GM19372 (cell line): ENCODE measurements around the gene OSBPL3.

Experiments
- ATAC-seq: cut with Tn5 transposase; IDR thresholded peaks from one replicate; pipeline ENCODE4 v1.9.1; 2021; ENCODE audit warnings: mild to moderate bottlenecking, low read depth, moderate library complexity; ENCODE audit not compliant: unreplicated experiment

The OSBPL3 gene

GRCh38 chr7:24902276-24902675 is 77.7 kb downstream of the OSBPL3 start:
- ATAC-seq: no peak

- ATAC-seq: peak; percentile 45
Measured at GRCh38 chr7:24899905-24900304, 80.1 kb downstream of the OSBPL3 start.

- ATAC-seq: no peak
Measured at GRCh38 chr7:24899161-24899560, 80.8 kb downstream of the OSBPL3 start.

- no peak for ATAC-seq
Measured at GRCh38 chr7:24898691-24899090, 81.3 kb downstream of the OSBPL3 start.

- peak; percentile 49 for ATAC-seq
Measured at GRCh38 chr7:24896031-24896501, 83.9 kb downstream of the OSBPL3 start.

- ATAC-seq: no peak
Measured at GRCh38 chr7:24894429-24895221, 85.4 kb downstream of the OSBPL3 start.

GRCh38 chr7:24891311-24891735 is 88.7 kb downstream of the OSBPL3 start:
- no peak for ATAC-seq

DNA sequence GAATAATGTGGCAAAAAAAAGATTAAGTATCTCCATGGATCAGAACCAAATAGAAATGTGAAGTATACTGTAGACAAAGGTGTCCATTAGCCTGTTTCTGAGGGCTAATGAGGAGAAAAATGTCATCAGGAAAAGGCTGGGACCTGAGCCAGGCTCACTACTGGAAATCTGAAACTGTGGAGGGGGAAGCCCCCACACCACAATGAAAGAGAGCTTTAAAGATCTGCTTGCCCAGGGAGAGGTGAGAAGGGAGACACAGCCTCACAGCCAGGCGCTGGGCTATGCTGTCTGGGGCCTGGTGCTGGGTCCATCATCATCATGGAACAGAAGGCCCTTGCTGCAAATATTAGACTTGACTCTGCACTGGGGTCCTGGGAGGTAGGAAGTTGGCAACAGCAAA is 90.4 kb downstream of the OSBPL3 start:
- no peak for ATAC-seq

DNA sequence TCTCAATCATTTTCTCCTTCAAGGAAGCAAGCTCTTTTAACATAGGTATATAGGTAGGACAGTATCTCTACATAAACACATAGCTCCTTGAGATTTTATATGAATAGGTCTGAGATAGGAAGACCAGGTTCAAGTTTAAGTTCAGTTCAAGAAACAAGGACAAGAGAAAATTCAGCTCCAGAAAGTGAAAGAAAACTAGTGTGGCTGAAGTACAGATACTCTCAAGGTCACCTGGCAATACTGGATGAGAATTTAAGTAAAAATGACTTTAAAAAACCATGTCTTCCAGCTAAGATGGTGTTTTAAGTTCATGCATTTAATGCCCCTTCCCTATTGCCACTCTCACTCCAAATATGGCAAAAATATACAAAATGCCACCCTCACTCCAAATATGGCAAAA is 91.3 kb downstream of the OSBPL3 start:
- ATAC-seq: no peak

- no peak for ATAC-seq
Measured at GRCh38 chr7:24885716-24886115, 94.3 kb downstream of the OSBPL3 start.

DNA sequence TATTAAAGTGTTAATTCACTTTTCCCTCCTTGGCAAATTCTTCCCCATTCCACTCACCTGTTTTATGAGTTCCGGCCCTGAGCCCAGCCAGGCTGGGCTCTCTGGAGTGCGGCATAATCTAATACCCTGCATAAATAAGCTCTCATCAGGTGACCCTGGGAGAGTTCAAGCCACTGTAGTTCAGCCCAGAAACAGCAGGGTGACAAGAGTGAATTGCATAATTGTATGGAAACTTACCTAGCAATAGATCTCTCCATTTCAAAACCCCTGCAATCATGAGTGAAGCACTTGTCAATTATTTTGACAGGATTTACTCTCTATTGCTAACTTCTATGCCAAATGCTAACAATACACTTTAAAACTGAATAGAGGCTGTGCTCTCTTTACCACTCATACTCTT is 94.7 kb downstream of the OSBPL3 start:
- ATAC-seq: no peak

GRCh38 chr7:24884401-24884800 is 95.6 kb downstream of the OSBPL3 start:
- no peak for ATAC-seq

GRCh38 chr7:24883622-24884013 is 96.4 kb downstream of the OSBPL3 start:
- ATAC-seq: no peak

DNA sequence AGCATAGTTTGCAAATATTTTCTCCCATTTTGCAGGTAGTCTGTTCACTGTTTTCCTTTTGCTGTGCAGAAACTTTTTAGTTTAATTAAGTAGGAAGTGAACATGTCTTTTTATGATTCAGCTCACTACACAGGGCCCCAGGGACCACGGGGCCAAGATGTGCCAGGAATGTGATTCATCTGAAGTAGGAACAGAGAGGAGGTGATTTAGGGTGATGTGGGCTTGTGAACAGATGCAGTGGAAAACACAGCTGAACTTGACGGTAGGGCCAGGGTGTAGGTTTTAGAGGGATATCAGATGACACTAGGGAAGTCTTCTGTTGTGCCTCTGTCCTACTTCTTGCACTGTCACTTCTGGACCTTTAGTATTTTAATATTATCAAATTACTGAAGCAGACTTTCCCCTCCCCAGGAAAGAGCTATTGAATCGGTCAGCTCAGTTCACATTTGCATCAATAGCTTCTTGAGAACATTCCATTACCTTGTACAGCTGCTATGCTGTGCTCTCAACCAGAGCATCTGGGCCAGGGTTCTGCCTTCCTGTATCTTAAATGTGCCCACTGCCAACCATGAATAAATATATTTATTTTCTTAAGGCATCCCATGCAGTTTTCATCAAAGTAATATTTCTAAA is 96.9 kb downstream of the OSBPL3 start:
- ATAC-seq: no peak

DNA sequence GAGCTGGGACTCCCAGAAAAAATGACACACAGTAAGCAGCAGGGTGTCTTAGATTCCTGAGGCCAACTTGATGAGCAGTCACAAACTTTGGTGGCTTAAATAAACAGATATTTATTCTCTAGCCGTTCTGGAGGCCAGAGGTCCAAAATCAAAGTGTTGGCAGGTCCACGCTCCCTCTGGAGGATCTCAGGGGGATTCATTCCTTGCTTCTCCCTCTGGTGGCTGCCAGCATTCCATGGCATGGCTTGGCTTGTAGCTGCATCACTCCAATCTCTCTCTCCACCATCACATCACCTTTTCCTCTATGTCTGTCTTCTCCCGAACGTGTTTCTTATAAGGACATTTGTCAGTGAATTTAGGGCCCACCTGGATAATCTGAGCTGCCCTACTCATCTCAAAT is 98.4 kb downstream of the OSBPL3 start:
- ATAC-seq: no peak

- no peak for ATAC-seq
Measured at GRCh38 chr7:24880886-24881285, 99.1 kb downstream of the OSBPL3 start.

- ATAC-seq: no peak
Measured at GRCh38 chr7:24879291-24879690, 100.7 kb downstream of the OSBPL3 start.

- peak; percentile 94 for ATAC-seq
Measured at GRCh38 chr7:24877790-24878311, 102.1 kb downstream of the OSBPL3 start.

DNA sequence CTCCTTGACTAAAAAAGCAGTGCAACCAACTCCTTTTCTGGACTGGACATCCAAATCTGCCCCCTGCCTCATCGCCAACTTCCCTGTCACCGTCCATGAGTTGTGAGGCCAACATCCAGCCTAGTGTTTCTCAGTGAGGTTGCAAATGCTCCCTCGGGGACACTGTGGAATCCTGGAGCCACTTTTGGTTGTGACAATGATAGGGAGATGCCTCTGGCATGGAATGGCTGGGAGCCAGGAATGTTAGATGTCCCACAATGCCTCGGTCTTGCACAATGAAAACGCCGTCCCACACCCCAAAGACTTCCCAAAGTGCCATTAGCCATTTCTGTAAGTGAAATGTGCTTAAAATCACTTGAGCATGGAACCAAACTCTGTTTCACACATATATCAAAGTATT is 105.2 kb downstream of the OSBPL3 start:
- no peak for ATAC-seq

- no peak for ATAC-seq
Measured at GRCh38 chr7:24873944-24874343, 106.0 kb downstream of the OSBPL3 start.

GRCh38 chr7:24871770-24872169 is 108.2 kb downstream of the OSBPL3 start:
- ATAC-seq: no peak

GRCh38 chr7:24870766-24871165 is 109.2 kb downstream of the OSBPL3 start:
- ATAC-seq: no peak
